A673 (cell line): ENCODE measurements around the gene CYTH1.

Experiments
- CTCF ChIP-seq: fragments of 300-800, 200-600 bp; sonication (generic); conservative IDR thresholded peaks from 2 replicates; pipeline ENCODE4 v1.5.1; 2017; ENCODE audit warnings: low read depth, mild to moderate bottlenecking, antibody characterized with exemption, low read length, moderate library complexity, mixed read lengths
- EZH2 ChIP-seq: fragments of 200-600 bp; sonication (generic); IDR thresholded peaks from 2 replicates; pipeline ENCODE4 v1.6.1; 2017; ENCODE audit warnings: borderline replicate concordance, low read depth, mild to moderate bottlenecking, mixed read lengths, antibody characterized with exemption, low read length; ENCODE audit not compliant: poor library complexity, severe bottlenecking

- TF ChIP-seq CTCF: no peak
- no peak for TF ChIP-seq EZH2
Observed at GRCh38 chr17:78764871-78765270, 17.2 kb downstream of the CYTH1 start.
